Esophagus squamous epithelium (tissue), 4 donors: ENCODE measurements around the gene TMEM8B.
"Not testable (repeated sequence)": the region's sequence is repeated elsewhere in the genome, so short reads cannot be mapped to it uniquely, and the experiment has no call there.

ENCODE experiments used
- POLR2A ChIP-seq, 4 donors: fragments of 450-650 bp; IDR thresholded peaks; one replicate each; pipeline ENCODE4 v1.6.1; 2017; ENCODE audit warnings: antibody characterized with exemption in 4 of 4, mild to moderate bottlenecking in 4 of 4, moderate library complexity in 3 of 4
- TF ChIP-seq, protein P1 (sequence below), 6 experiments: fragments of 450-650 bp in 4 of 6; fragments of 200-600 bp in 2 of 6; sonication (generic) in 2 of 6; IDR thresholded peaks; one replicate each; pipeline ENCODE4 v1.5.1; 2016 to 2019; ENCODE audit warnings: antibody characterized with exemption in 6 of 6, mild to moderate bottlenecking in 4 of 6, moderate library complexity in 4 of 6

DNA sequence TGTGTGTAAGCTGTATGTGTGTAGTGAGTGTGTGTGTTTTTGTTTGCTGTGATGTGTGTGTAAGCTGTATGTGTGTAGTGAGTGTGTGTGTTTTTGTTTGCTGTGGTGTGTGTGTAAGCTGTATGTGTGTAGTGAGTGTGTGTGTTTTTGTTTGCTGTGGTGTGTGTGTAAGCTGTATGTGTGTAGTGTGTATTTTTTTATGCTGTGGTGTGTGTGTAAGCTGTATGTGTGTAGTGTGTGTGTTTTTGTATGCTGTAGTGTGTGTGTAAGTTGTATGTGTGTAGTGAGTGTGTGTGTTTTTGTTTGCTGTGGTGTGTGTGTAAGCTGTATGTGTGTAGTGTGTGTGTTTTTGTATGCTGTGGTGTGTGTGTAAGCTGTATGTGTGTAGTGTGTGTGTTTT, 84.4 kb downstream of the TMEM8B start:
- TF ChIP-seq, protein P1, sequence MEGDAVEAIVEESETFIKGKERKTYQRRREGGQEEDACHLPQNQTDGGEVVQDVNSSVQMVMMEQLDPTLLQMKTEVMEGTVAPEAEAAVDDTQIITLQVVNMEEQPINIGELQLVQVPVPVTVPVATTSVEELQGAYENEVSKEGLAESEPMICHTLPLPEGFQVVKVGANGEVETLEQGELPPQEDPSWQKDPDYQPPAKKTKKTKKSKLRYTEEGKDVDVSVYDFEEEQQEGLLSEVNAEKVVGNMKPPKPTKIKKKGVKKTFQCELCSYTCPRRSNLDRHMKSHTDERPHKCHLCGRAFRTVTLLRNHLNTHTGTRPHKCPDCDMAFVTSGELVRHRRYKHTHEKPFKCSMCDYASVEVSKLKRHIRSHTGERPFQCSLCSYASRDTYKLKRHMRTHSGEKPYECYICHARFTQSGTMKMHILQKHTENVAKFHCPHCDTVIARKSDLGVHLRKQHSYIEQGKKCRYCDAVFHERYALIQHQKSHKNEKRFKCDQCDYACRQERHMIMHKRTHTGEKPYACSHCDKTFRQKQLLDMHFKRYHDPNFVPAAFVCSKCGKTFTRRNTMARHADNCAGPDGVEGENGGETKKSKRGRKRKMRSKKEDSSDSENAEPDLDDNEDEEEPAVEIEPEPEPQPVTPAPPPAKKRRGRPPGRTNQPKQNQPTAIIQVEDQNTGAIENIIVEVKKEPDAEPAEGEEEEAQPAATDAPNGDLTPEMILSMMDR (IDR thresholded peaks at IDR 0.05) = not testable (repeated sequence)
- TF ChIP-seq POLR2A (IDR thresholded peaks at IDR 0.05) = not testable (repeated sequence)
